ENCODE measurements around the gene RWDD1. TPM values are rescaled to one million over a fixed set of nuclear protein-coding genes. Genes with fewer than 3 reads are reported as not detected.

The RWDD1 gene
- total RNA-seq, 1 donor from 2014 or later: 37.4 TPM

DNA sequence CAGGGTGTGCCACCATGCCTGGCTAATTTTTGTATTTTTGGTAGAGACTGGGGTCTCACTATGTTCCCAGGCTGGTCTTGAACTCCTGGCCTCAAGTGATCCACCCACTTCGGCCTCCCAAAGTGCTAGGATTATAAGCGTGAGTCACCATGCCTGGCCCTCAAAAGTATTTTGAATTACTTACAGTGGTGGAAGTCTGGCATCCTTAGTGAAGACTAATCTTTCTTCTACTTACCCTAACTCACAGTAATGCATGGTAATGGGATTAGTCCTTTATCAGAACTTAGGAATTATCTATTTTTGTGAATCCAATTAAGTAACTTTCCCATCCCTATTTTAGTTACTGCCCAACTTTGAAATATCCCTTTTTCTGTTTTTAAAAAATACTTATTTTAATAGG is 3.9 kb downstream of the RWDD1 start:
- TF ChIP-seq, protein P1, sequence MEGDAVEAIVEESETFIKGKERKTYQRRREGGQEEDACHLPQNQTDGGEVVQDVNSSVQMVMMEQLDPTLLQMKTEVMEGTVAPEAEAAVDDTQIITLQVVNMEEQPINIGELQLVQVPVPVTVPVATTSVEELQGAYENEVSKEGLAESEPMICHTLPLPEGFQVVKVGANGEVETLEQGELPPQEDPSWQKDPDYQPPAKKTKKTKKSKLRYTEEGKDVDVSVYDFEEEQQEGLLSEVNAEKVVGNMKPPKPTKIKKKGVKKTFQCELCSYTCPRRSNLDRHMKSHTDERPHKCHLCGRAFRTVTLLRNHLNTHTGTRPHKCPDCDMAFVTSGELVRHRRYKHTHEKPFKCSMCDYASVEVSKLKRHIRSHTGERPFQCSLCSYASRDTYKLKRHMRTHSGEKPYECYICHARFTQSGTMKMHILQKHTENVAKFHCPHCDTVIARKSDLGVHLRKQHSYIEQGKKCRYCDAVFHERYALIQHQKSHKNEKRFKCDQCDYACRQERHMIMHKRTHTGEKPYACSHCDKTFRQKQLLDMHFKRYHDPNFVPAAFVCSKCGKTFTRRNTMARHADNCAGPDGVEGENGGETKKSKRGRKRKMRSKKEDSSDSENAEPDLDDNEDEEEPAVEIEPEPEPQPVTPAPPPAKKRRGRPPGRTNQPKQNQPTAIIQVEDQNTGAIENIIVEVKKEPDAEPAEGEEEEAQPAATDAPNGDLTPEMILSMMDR (IDR thresholded peaks at IDR 0.05): no peak
- ATAC-seq: no peak

DNA sequence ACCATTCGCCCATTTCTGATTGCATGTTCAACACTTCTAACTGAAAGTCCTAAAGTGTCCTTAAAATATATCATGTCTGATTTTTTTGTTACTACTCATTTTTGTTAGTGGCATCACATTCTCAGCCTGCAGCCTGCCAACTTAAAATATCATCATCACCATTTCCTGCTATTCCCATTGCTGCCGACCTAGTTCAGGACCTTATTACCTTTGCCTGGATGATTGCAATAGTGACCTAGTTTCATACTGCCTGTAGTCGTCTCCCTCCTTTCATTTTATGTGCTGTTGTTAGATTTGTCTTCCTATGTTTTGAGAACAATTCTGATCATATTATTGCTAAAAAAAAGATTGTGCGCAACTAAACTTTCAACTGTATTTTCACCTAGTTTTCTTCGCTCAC is 6.2 kb downstream of the RWDD1 start:
- no peaks in the 10 kb centered on the region for H3K27me3 ChIP-seq
- peaks cover 35% of the 10 kb centered on the region for H3K36me3 ChIP-seq
- H3K9me3 ChIP-seq: no peaks in the 10 kb centered on the region
- no peak overlapping the region for H3K4me3 ChIP-seq
- DNase-seq (no peak), ATAC-seq (no peak)
- no peak overlapping the region for H3K27ac ChIP-seq
- intact Hi-C loops (cut with DNase I): no loop called here
- peaks cover 17% of the 10 kb centered on the region for H3K4me1 ChIP-seq
- TF ChIP-seq, protein P1 (IDR thresholded peaks at IDR 0.05): no peak

More for the DNA sequence above, 3.9 kb downstream of the RWDD1 start:
- Histone ChIP-seq H3K4me3 (no peak overlapping the region), H3K9me3 (no peaks in the 10 kb centered on the region), H3K36me3 (peaks cover 20% of the 10 kb centered on the region), H3K27me3 (no peaks in the 10 kb centered on the region), H3K27ac (no peak overlapping the region), H3K4me1 (peaks cover 21% of the 10 kb centered on the region)
- intact Hi-C loops (cut with DNase I): no loop called here
- DNase-seq: no peak

DNA sequence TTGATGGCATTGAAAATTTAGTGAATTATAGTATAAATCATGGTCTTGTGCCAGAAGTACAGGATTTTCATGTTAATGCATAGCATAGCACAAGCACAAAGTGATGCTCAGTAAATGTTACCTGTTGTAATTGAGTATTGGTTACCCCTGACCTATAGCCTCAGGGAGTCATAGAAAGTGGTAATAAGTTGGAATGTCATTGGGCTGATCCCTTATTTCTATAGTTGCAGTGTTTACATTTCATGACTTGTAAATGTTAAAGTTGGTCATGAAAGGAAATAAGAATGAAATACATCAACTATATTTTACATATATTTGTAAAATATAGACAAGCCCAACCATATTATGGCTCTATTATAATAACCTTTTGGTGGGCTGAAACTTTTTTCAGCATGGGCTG is 7.0 kb downstream of the RWDD1 start:
- no peak for DNase-seq
- H3K27ac ChIP-seq: no peak overlapping the region
- no peaks in the 10 kb centered on the region for H3K27me3 ChIP-seq
- ATAC-seq: no peak
- H3K36me3 ChIP-seq: peaks cover 41% of the 10 kb centered on the region
- H3K9me3 ChIP-seq: no peaks in the 10 kb centered on the region
- intact Hi-C loops (cut with DNase I): no loop called here
- peaks cover 9% of the 10 kb centered on the region for H3K4me1 ChIP-seq
- TF ChIP-seq, protein P1 (IDR thresholded peaks at IDR 0.05): no peak
- no peak overlapping the region for H3K4me3 ChIP-seq

DNA sequence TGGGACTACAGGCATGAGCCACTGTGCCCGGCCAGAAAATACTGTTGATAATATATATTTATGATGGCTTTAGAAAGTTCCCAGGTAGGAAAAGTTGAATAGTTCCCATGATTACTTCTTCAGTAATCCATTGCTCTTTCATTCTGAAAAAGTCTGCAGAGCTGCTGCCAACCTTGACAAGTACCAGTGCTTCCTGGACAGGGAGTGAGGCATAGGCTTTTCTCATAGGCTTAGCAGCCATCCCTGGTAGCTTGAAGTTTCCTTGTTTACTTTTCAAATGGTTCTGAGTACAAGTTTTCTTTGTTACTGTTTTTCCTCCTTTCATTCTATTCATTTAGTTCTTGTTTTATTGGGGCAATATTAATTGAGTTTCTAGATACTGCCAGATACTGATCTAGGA is 7.8 kb downstream of the RWDD1 start:
- no peaks in the 10 kb centered on the region for H3K9me3 ChIP-seq
- DNase-seq (no peak), ATAC-seq (no peak)
- TF ChIP-seq, protein P1 (IDR thresholded peaks at IDR 0.05): no peak
- peaks cover 5% of the 10 kb centered on the region for H3K4me1 ChIP-seq
- H3K4me3 ChIP-seq: no peak overlapping the region
- peaks cover 44% of the 10 kb centered on the region for H3K36me3 ChIP-seq
- intact Hi-C loops (cut with DNase I): no loop called here
- H3K27ac ChIP-seq: no peak overlapping the region
- H3K27me3 ChIP-seq: no peaks in the 10 kb centered on the region

DNA sequence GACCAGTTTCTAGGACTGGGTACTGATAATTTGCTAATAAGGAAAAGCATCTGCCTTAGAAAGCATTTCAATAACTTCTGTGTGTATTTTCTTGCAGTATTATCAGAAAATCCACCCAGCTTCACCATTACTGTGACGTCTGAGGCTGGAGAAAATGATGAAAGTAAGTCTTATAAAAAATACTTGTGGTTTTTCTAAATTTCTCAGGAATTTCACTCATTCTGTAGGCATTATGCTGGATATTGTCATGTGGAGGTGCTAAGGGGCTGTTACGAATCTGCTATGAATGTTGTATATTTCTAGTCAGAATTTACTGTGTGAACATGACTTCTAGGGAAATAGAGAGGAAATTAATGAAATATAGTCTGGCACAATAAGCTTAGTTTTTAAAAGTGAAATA is 8.9 kb downstream of the RWDD1 start:
- peaks cover 52% of the 10 kb centered on the region for H3K36me3 ChIP-seq
- no peak overlapping the region for H3K27ac ChIP-seq
- ATAC-seq: no peak

More for the DNA sequence above, 8.9 kb downstream of the RWDD1 start:
- no peak overlapping the region for H3K4me3 ChIP-seq
- DNase-seq: no peak
- no peaks in the 10 kb centered on the region for H3K9me3 ChIP-seq
- H3K4me1 ChIP-seq: peaks cover 5% of the 10 kb centered on the region
- intact Hi-C loops (cut with DNase I): no loop called here
- TF ChIP-seq, protein P1 (IDR thresholded peaks at IDR 0.05): no peak
- no peaks in the 10 kb centered on the region for H3K27me3 ChIP-seq
